Stimulated activated CD4-positive, alpha-beta T cell treated with anti-CD3 and anti-CD28 coated beads, TNF-alpha, amount 100 ng/mL, for 1 hour (primary cell): Measurements from ENCODE around the gene KIF5A.

Experiments
- DNase-seq, 3 donors: peaks; one replicate each; pipeline ENCODE4 v3.0.0-alpha.2; 2020; ENCODE audit warnings: low read depth in 3 of 3, low spot score in 1 of 3

KIF5A gene

GRCh38 chr12:57519796-57520052 is 30.1 kb upstream of the KIF5A start:
- DNase-seq = peak in 1 of 3 donors; percentile 28

GRCh38 chr12:57520053-57520818 is 29.6 kb upstream of the KIF5A start, which contains the start of gene DDIT3:
DDIT3 (minus strand) TSS chr12:57520514; CDS start chr12:57517406, 3,108 bp downstream.
- peak; percentile 98 to 100 (median 100) for DNase-seq

GRCh38 chr12:57521525-57522010 is 28.3 kb upstream of the KIF5A start:
- no peak for DNase-seq

- peak; percentile 70 to 85 (median 82) for DNase-seq
Measured at GRCh38 chr12:57522011-57522886, 27.6 kb upstream of the KIF5A start, which contains the start of gene MBD6. MBD6 (plus strand) TSS chr12:57522824; CDS start chr12:57524304, 1,480 bp downstream.

GRCh38 chr12:57522887-57523705 is 26.7 kb upstream of the KIF5A start:
- DNase-seq = peak in 1 of 3 donors; percentile 20

GRCh38 chr12:57523706-57524614 is 25.9 kb upstream of the KIF5A start:
- no peak for DNase-seq

- DNase-seq = no peak
Measured at GRCh38 chr12:57524814-57525614, 24.8 kb upstream of the KIF5A start.

GRCh38 chr12:57525615-57526383 is 24.0 kb upstream of the KIF5A start:
- no peak for DNase-seq

- DNase-seq = no peak
Measured at GRCh38 chr12:57526477-57527126, 23.2 kb upstream of the KIF5A start.

- DNase-seq = no peak
Measured at GRCh38 chr12:57527184-57527583, 22.7 kb upstream of the KIF5A start.

GRCh38 chr12:57528176-57528575 is 21.7 kb upstream of the KIF5A start:
- DNase-seq = no peak

- no peak for DNase-seq
Measured at GRCh38 chr12:57528831-57529555, 20.9 kb upstream of the KIF5A start.

- DNase-seq = no peak
Measured at GRCh38 chr12:57529831-57530230, 20.0 kb upstream of the KIF5A start.

GRCh38 chr12:57530396-57531142 is 19.3 kb upstream of the KIF5A start:
- no peak for DNase-seq

GRCh38 chr12:57531836-57532235 is 18.0 kb upstream of the KIF5A start:
- no peak for DNase-seq

- no peak for DNase-seq
Measured at GRCh38 chr12:57533108-57533507, 16.7 kb upstream of the KIF5A start.

- DNase-seq = no peak
Measured at GRCh38 chr12:57534250-57534649, 15.6 kb upstream of the KIF5A start.
